Measurements from ENCODE around the gene CCDC126.

DNA sequence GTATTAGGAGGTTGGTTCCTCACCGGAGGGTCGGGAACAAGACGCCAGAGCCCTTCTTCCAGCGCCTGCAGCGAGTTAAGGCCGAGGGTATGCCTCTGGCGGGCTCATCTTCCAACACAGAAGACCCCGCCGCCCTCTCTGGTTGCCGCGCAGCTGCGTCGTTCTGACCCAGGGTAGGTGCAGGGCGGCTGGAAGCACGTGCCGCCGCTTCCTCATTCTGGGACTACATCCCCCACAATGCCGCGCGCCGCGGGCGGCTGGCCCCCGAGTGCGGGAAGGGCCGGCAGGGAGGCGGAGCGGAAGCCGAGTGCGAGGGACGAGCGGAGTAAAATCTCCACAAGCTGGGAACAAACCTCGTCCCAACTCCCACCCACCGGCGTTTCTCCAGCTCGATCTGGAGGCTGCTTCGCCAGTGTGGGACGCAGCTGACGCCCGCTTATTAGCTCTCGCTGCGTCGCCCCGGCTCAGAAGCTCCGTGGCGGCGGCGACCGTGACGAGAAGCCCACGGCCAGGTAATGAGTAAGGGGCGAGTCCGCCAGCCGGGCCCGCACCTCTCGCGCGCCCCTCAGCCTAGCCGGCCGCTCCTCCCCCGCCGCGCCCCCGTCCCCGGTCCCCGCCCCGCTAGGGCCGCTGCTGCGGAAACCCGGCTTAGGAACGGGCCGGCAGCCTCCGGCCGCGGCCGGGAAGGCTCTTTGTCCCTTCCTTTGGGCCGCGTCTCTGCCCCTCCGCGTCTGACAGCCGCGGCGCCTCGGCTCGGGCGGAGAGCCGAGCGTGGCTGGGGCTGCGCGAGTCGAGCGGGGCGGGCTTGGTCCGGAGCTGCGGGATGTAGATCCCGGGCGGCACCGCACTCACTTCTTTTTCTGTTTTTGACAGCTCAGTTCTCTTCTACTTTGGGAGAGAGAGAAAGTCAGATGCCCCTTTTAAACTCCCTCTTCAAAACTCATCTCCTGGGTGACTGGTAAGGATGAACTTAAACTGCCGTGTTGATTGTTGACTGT, at the start of gene CCDC126:
- TF ChIP-seq, protein P1, sequence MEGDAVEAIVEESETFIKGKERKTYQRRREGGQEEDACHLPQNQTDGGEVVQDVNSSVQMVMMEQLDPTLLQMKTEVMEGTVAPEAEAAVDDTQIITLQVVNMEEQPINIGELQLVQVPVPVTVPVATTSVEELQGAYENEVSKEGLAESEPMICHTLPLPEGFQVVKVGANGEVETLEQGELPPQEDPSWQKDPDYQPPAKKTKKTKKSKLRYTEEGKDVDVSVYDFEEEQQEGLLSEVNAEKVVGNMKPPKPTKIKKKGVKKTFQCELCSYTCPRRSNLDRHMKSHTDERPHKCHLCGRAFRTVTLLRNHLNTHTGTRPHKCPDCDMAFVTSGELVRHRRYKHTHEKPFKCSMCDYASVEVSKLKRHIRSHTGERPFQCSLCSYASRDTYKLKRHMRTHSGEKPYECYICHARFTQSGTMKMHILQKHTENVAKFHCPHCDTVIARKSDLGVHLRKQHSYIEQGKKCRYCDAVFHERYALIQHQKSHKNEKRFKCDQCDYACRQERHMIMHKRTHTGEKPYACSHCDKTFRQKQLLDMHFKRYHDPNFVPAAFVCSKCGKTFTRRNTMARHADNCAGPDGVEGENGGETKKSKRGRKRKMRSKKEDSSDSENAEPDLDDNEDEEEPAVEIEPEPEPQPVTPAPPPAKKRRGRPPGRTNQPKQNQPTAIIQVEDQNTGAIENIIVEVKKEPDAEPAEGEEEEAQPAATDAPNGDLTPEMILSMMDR (conservative IDR thresholded peaks at IDR 0.05; ENCODE audit: low read depth, low read length), result no peak
- no peak for TF ChIP-seq RAD21 (IDR thresholded peaks at IDR 0.05; ENCODE audit: low read length)
- TF ChIP-seq MAFK (IDR thresholded peaks at IDR 0.05; ENCODE audit: low read depth, low read length), result no peak
- no peak for TF ChIP-seq FOS (IDR thresholded peaks at IDR 0.05; ENCODE audit: low read depth, low read length)
- no peak for TF ChIP-seq CHD1 (IDR thresholded peaks at IDR 0.05; ENCODE audit: low read depth, low read length)

Measured in IMR-90 (cell line).